Choroid plexus epithelial cell (primary cell): ENCODE results near the gene CDT1.
A peak's percentile ranks its signal among the peaks of the same experiment; 100 is the strongest.
"Not testable (repeated sequence)": the region's sequence is repeated elsewhere in the genome, so short reads cannot be mapped to it uniquely, and the experiment has no call there.

Experiments used
- DNase-seq: peaks from one replicate; pipeline ENCODE4 v3.0.0-alpha.2; 2010; ENCODE audit warnings: low read depth
- H3K4me3 ChIP-seq: 2 replicates; pipeline ENCODE4 v1.5.1; 2011; ENCODE audit warnings: low read depth, mild to moderate bottlenecking, control low read depth, low read length, moderate library complexity
- TF ChIP-seq, protein P1 (sequence below): conservative IDR thresholded peaks from 2 replicates; pipeline ENCODE4 v1.5.1; 2011; ENCODE audit warnings: low read depth, mild to moderate bottlenecking, control low read depth, inconsistent platforms, low read length, moderate library complexity

Gene CDT1

DNA sequence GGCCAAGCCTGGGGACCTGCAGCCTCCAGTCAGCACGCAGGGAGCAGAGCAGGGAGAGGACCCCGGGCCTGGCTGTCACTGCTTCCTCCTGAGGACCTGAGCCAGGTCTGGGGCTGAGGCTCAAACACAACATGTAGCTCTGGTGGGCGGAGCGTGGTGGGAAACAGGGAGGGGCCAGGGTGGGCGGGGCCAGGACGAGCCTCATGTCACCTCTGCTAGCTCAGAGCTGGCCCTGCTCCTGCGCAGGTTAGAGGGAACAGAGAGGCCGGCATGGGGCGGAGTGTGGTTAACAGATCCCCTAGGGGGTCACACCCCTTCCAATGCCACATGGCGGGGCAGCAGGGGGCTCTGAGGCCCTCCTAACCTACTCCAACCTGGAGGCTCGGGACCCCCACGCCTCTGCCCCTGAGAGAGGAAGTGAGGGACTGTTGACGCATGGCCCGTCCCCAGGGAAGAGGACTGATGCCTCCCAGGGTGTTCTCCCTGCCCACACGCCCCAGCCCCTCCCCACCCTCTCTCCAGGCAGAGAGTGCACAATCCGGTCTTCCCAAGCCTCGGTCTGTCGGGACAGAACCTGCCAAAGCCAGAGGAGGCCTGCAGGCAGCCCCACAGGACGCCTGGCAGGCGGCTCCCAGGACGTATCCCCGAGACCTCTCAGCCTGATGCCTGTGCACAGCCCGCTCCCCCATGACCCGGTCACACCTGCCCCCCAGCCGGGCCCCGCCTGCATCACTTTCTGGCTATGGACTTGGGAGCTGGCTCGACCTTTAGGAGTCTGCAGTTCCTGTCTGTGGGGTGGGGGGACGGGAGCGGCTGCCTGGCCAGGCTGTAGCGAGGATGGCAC, 33.8 kb upstream of the CDT1 start:
- no peak overlapping the region for H3K4me3 ChIP-seq
- peak; percentile 48 for DNase-seq
- TF ChIP-seq, protein P1, sequence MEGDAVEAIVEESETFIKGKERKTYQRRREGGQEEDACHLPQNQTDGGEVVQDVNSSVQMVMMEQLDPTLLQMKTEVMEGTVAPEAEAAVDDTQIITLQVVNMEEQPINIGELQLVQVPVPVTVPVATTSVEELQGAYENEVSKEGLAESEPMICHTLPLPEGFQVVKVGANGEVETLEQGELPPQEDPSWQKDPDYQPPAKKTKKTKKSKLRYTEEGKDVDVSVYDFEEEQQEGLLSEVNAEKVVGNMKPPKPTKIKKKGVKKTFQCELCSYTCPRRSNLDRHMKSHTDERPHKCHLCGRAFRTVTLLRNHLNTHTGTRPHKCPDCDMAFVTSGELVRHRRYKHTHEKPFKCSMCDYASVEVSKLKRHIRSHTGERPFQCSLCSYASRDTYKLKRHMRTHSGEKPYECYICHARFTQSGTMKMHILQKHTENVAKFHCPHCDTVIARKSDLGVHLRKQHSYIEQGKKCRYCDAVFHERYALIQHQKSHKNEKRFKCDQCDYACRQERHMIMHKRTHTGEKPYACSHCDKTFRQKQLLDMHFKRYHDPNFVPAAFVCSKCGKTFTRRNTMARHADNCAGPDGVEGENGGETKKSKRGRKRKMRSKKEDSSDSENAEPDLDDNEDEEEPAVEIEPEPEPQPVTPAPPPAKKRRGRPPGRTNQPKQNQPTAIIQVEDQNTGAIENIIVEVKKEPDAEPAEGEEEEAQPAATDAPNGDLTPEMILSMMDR: no peak

DNA sequence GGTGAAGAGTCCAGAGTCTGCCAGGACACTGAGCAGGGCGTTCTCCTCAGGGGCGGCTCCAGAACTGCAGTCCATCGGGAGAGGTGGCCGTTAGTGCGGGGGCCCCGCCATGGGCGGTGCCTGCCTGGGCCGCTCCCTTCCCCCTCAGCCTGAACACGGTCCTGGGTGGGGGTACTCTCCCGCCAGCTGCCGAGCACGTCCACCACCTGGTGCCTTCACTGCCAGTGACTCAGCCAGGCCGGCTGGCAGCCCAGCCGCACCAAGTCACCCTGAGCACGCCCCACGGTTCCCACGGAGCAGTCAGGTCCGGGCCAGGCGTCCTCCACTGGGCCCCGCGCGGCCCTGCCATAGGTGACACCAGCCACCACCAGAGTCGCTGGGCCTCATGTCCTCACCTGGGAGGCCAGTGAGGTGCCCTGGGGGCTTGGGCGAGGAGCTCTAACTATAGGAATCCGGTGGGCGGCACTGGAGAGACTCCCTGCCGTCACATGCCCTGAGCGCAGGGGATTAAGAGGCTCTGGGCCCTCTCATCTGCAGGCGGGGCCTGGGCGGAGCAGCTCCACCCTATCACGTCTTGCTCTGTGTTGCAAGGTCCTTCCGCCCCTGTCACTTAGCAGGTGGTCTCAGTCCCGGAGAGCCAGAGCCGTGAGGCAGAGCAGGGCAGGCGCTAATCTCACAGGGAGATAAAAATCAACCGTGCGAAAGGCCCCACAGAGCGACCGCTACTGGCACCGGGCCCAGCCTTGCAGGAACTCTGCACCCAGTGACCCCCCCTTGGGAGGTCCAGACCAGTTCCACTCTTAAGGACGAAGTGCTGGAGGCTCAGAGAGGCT, 32.9 kb upstream of the CDT1 start:
- DNase-seq: peak; percentile 96
- TF ChIP-seq, protein P1: no peak
- peak overlapping the region; percentile 30 for H3K4me3 ChIP-seq

DNA sequence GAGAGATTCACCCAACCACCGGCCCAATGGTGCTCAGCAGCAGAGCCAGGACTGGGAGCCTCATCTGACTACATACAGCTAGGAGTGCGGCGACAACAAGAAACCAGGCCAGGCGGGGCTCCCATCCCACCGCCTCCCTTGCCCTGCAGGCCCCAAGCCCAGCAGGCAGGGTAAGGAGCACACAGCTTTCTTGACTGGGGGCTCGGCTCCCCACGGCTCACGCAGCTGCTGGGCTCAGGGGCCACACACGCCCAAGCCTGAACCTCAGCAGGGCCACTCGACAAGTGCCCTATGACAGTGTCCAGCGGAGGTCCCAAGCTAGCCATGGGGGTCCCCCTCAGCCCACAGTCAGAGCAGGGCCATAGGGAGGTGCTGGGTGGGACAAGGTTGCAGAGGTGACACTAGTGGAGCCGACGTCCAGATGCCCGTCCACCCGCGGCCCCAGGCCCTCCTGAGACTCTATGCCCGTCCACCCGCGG, 32.3 kb upstream of the CDT1 start:
- H3K4me3 ChIP-seq: no peak overlapping the region

DNA sequence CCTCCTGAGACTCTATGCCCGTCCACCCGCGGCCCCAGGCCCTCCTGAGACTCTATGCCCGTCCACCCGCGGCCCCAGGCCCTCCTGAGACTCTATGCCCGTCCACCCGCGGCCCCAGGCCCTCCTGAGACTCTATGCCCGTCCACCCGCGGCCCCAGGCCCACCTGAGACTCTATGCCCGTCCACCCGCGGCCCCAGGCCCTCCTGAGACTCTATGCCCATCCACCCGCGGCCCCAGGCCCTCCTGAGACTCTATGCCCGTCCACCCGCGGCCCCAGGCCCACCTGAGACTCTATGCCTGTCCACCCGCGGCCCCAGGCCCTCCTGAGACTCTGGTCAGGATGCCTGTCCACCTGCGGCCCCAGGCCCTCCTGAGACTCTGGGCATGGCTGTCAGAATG, 31.8 kb upstream of the CDT1 start:
- not testable (repeated sequence) for H3K4me3 ChIP-seq, DNase-seq

More for the DNA sequence above, 32.3 kb upstream of the CDT1 start:
- TF ChIP-seq, protein P1: no peak
- DNase-seq: no peak

DNA sequence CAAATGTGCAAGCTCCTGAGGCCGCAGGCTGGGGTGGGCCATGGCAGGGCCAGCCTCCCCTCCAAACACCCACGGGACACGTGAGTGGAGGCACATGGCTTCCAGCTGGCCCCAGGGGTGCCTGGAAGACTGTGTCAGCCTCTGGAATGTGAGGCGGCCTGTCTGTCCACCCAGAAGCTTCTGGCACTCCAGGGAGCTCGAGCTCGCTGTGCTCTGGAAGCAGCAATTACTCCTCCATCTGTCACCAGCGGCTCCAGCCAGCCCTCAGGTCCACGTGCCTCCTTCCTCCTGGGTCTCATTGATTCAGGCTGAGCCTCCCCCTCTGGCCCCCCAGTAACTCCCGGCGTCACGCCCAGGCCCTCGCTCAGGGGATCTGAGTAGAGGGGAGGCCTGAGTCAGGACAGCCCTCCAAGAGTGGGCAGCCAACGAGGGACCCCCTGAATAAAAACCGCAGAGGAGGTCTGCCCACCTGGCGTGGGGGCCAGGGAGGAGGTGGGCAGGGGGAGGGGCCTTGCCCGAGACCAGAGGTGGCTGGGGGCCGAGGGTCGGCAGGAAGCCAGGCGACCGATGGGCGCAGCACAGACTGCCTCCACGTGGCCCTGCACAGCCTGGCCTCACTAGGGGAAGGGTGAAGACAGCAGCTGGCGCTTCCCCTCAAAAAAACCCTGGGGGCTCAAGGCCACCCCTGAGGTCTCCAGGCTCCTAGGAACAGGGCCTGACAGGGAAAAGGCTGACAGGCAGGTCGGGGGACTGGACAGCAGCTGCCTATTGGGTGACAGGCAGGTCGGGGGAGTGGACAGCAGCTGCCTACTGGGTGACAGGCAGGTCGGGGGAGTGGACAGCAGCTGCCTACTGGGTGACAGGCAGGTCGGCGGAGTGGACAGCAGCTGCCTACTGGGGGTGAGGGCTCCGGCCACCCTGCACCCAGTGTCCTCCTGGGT, 30.4 kb upstream of the CDT1 start:
- TF ChIP-seq, protein P1: no peak
- H3K4me3 ChIP-seq: no peak overlapping the region
- peak; percentile 94 for DNase-seq

DNA sequence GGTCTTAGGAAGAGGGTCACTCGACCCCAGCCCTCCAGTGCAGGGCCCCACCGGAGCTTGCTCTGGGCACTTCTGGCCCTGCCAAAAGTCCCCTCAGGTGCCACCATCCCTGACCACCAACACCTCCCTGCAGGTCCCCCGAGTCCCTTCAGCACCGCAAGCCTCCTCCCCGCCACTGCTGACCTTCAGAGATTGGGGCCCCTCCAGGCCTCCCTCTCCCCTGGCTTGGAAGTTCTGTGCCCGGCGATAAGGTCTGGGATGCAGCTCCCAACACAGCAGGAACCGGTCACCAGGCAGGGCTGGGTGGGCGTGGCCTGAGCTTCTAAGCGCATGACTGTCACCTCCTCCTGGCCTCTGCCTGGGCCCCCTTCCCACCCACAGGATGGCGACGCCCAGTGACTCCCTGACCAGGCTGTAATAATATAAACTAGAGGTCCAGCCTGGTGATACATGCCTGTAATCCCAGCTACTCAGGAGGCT, 29.7 kb upstream of the CDT1 start:
- no peak overlapping the region for H3K4me3 ChIP-seq
- TF ChIP-seq, protein P1: no peak
- DNase-seq: peak; percentile 43
